Left lung (tissue), 10 donors: Measurements from ENCODE around the gene VWA5B1. TPM values are rescaled to one million over a fixed set of nuclear protein-coding genes. Genes with fewer than 3 reads are reported as not detected.

Experiments
- ATAC-seq: fragments of 200-7000 bp; cut with Tn5 transposase; one replicate; pipeline ENCODE4 v1.9.1; 2020; ENCODE audit warnings: moderate library complexity
- DNase-seq, 4 donors: peaks; one replicate each; pipeline ENCODE4 v3.0.0-alpha.2; 2013 to 2020
- H3K27ac ChIP-seq, 2 donors: fragments of 200-600 bp; sonication (generic) in 1 of 2; one replicate each; pipeline versions ENCODE4 v1.5.0 to v1.8.0; 2020 to 2021
- H3K27me3 ChIP-seq, 2 donors: fragments of 200-600 bp; sonication (generic) in 1 of 2; one replicate each; pipeline versions ENCODE4 v1.5.0 to v1.8.0; 2020 to 2021
- H3K36me3 ChIP-seq, 2 donors: fragments of 200-600 bp; sonication (generic) in 1 of 2; one replicate each; pipeline versions ENCODE4 v1.5.0 to v1.8.0; 2020 to 2021
- H3K4me1 ChIP-seq, 2 donors: fragments of 200-600 bp; one replicate each; pipeline ENCODE4 v1.8.0; 2021
- H3K4me3 ChIP-seq, 2 donors: fragments of 200-600 bp; sonication (generic) in 1 of 2; one replicate each; pipeline versions ENCODE4 v1.5.0 to v1.8.0; 2020 to 2021; ENCODE audit warnings: mild to moderate bottlenecking in 1 of 2
- H3K9me3 ChIP-seq, 2 donors: fragments of 200-600 bp; sonication (generic) in 1 of 2; one replicate each; pipeline versions ENCODE4 v1.5.0 to v1.8.0; 2020 to 2021
- CTCF ChIP-seq, 2 donors: fragments of 200-600 bp; sonication (generic) in 1 of 2; IDR thresholded peaks; one replicate each; pipeline versions ENCODE4 v1.5.0 to v1.8.0; 2021; ENCODE audit warnings: antibody characterized with exemption in 2 of 2
- intact Hi-C, 2 donors: fragments of 100-400 bp; cut with DNase I; formaldehyde crosslinking; loops; one replicate each; pipeline versions ENCODE4 v1.11.2 to v1.14.2; 2022
- polyA plus RNA-seq, 6 donors: library from polyadenylated mRNA; unstranded; fragments of 120-200 nt; gene quantifications; one replicate each; pipeline ENCODE4 v1.2.1, GENCODE V29; 2013; ENCODE audit not compliant: insufficient read length in 6 of 6
- total RNA-seq, 2 donors: library from RNA; stranded (reverse); fragmentation: NEBNext Ultra II Directional; extraction: Animal tissue kit (Norgen Biotek cat#: 25700); gene quantifications; one replicate each; pipeline ENCODE4 v1.2.1, GENCODE V29; 2021
- donor health status: DM: no; HTN: yes; CAD: no.
- donor health status: DM: no; HTN: no; CAD: no.

The VWA5B1 gene
- total and polyA plus RNA-seq, 8 donors = 0.15 to 1.2 (median 0.70) TPM

DNA sequence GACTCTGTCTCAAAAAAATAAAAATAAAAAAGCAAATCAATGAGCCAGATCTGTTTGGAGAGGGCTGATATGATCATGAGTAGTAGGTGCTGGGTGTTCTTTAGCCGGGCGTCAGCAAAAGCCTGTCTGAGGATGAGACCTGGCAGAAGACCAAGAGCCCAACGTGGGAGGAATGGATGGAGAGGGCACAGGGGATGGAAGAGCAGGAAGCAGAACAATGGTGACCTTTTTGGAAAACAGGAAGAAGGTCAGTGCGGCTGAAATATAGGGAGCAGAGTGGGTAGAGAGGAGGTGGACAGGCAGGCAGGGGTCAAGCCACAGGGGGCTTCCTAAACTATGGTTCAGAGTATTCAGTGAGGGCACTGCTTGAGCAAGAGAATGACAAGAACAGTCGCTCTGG, 30.9 kb downstream of the VWA5B1 start:
- no peak for ATAC-seq
- intact Hi-C loops = no loop called here
- Histone ChIP-seq H3K4me1 (peaks cover 0 to 7% of the 10 kb centered on the region in 2 donors), H3K9me3 (no peaks in the 10 kb centered on the region), H3K4me3 (no peak overlapping the region), H3K27ac (no peak overlapping the region), H3K36me3 (no peaks in the 10 kb centered on the region), H3K27me3 (peaks cover 0 to 59% of the 10 kb centered on the region in 2 donors)
- TF ChIP-seq CTCF (IDR thresholded peaks at IDR 0.05) = no peak
- DNase-seq = no peak

- Histone ChIP-seq H3K4me3 (no peak overlapping the region), H3K27ac (no peak overlapping the region), H3K27me3 (peaks cover 0 to 59% of the 10 kb centered on the region in 2 donors), H3K36me3 (no peaks in the 10 kb centered on the region), H3K4me1 (peaks cover 0 to 7% of the 10 kb centered on the region in 2 donors), H3K9me3 (no peaks in the 10 kb centered on the region)
- DNase-seq (no peak), ATAC-seq (no peak)
- intact Hi-C loops = no loop called here
- no peak for TF ChIP-seq CTCF (IDR thresholded peaks at IDR 0.05)
Measured at GRCh38 chr1:20322081-20322824, 31.6 kb downstream of the VWA5B1 start.

DNA sequence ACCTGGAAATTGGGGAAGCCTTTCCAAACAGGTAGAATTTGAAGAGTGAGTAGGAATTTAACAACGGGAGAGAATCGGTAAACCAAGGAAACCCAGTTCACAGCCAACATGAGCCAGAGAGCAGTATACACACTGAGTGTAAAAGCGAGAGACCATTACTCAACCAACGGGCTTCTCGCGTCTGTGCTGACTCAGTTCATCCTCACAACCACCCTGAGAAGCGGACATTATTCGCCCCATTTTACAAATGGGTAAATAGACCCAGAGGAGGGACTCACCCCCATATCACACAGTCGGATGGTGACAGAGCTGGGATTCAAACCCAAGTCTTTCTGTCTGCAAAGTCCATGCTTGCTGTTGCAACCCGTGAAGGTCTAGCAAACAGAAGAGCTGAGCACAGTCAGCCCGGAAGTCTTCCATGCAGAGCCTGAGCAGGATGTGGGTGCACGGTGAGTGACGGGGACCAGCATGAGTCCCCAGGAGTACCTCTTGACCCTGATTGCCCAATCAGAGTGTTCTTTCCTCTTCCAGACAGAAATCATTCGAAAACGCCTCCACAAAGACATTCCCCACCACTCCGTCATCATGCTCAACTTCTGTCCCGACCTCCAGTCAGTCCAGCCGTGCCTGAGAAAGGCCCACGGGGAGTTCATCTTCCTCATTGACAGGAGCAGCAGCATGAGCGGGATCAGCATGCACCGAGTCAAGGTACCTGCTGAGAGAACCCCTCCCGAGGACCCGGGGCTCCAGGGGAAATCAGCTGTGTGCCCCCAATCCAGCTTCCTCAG, 32.3 kb downstream of the VWA5B1 start:
- no peaks in the 10 kb centered on the region for H3K36me3 ChIP-seq
- H3K4me1 ChIP-seq = peaks cover 0 to 7% of the 10 kb centered on the region in 2 donors
- DNase-seq (no peak), ATAC-seq (no peak)
- TF ChIP-seq CTCF (IDR thresholded peaks at IDR 0.05) = no peak
- H3K27me3 ChIP-seq = peaks cover 0 to 64% of the 10 kb centered on the region in 2 donors
- intact Hi-C loops = no loop called here
- no peaks in the 10 kb centered on the region for H3K9me3 ChIP-seq
- H3K27ac ChIP-seq = no peak overlapping the region
- H3K4me3 ChIP-seq = no peak overlapping the region

DNA sequence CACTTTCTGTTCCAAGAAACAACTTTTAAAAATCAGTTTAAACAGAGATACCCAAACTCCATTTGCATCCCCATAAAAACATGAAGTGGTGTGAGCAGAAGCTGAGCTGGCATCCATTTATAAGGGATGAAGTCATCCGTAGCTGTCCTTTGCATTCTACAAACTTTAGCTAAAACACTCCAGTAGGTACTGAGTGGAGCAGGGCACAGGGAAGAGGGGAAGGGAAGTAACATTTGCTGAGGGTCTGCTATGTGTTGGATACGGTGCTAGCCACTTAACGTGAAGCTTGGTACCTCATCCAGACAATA, 32.9 kb downstream of the VWA5B1 start:
- peaks cover 0 to 7% of the 10 kb centered on the region in 2 donors for H3K4me1 ChIP-seq
- peaks cover 0 to 63% of the 10 kb centered on the region in 2 donors for H3K27me3 ChIP-seq
- intact Hi-C loops = no loop called here
- H3K36me3 ChIP-seq = no peaks in the 10 kb centered on the region
- no peaks in the 10 kb centered on the region for H3K9me3 ChIP-seq
- ATAC-seq = no peak
- no peak overlapping the region for H3K4me3 ChIP-seq
- no peak for DNase-seq
- TF ChIP-seq CTCF (IDR thresholded peaks at IDR 0.05) = no peak
- H3K27ac ChIP-seq = no peak overlapping the region

DNA sequence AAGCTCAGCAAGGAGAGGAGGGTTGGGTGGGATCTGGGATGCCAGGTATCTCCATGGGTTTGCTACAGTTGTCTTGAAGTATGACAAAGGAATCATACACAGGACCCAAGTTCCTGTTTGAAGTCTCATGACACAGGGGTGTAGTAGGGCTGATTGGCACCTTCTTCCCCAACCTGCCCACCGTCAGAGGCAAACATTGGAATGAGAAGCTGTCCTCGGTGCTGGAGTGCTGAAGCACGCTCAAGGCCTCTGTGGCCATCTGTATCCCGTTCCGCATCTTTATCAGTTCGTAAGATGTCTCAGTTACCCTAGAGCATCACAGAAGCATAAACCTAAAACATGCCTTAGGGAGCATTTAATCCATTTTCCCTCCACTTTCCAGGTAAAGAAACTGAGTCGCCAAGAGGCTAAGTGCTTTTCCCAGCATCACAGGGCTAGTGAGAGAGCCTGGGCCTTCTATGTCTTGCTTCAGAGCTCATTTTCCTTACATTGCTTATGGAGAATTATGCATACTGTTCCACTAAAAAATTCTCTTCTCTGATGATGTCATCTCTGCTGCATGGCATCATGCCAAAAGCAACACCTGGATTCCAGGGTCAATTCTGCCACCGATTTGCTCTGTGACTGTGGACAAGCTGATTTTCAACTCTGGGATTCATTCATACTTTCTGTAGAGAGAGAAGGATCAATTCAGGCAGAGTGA, 34.2 kb downstream of the VWA5B1 start:
- no peak overlapping the region for H3K27ac ChIP-seq
- no peak for ATAC-seq
- peaks cover 0 to 7% of the 10 kb centered on the region in 2 donors for H3K4me1 ChIP-seq
- H3K27me3 ChIP-seq = peaks cover 0 to 61% of the 10 kb centered on the region in 2 donors
- intact Hi-C loops = no loop called here
- no peak for TF ChIP-seq CTCF (IDR thresholded peaks at IDR 0.05)
- H3K9me3 ChIP-seq = no peaks in the 10 kb centered on the region
- no peaks in the 10 kb centered on the region for H3K36me3 ChIP-seq
- no peak for DNase-seq
- no peak overlapping the region for H3K4me3 ChIP-seq
